Measurements from ENCODE around the gene ACTN4.

Gene ACTN4

DNA sequence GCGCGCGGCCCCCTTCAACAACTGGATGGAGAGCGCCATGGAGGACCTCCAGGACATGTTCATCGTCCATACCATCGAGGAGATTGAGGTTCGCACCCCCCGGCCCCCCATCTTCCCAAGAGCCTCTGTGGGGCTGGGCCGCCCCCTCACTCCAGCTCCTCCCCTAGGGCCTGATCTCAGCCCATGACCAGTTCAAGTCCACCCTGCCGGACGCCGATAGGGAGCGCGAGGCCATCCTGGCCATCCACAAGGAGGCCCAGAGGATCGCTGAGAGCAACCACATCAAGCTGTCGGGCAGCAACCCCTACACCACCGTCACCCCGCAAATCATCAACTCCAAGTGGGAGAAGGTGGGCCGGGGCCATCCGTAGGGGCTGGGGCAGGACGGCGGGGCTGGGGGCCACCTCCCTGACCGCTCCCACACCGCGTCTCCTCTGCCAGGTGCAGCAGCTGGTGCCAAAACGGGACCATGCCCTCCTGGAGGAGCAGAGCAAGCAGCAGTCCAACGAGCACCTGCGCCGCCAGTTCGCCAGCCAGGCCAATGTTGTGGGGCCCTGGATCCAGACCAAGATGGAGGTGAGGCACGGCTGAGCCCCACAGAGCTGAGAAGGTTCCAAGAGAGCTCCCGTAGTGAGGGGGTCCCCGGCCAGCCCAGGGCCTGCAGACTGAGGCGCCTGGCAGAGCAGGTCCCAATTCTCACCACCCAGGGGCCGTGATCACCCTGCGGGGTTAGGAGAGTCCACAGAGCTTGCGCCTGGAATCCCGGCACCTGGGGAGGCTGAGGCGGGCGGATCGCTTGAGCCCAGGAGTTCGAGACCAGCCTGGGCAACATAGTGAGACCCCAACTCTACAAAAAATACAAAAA lies 76.8 kb downstream of the ACTN4 start:
- Histone ChIP-seq H3K9me3 (no peaks in the 10 kb centered on the region), H3K4me1 (no peaks in the 10 kb centered on the region), H3K36me3 (replicated peaks) (peaks cover 89% of the 10 kb centered on the region), H3K4me3 (no peak overlapping the region), H3K27me3 (ENCODE audit: low read depth) (no peaks in the 10 kb centered on the region)
- DNase-seq (ENCODE audit: low spot score in 2 of 2): no peak
- in situ Hi-C loops (cut with MboI; ENCODE audit: low sequenced_read_pairs): loop anchor here (10.0 kb wide), 1 partner anchor 201 kb away; no protein-coding TSS in a partner anchor

DNA sequence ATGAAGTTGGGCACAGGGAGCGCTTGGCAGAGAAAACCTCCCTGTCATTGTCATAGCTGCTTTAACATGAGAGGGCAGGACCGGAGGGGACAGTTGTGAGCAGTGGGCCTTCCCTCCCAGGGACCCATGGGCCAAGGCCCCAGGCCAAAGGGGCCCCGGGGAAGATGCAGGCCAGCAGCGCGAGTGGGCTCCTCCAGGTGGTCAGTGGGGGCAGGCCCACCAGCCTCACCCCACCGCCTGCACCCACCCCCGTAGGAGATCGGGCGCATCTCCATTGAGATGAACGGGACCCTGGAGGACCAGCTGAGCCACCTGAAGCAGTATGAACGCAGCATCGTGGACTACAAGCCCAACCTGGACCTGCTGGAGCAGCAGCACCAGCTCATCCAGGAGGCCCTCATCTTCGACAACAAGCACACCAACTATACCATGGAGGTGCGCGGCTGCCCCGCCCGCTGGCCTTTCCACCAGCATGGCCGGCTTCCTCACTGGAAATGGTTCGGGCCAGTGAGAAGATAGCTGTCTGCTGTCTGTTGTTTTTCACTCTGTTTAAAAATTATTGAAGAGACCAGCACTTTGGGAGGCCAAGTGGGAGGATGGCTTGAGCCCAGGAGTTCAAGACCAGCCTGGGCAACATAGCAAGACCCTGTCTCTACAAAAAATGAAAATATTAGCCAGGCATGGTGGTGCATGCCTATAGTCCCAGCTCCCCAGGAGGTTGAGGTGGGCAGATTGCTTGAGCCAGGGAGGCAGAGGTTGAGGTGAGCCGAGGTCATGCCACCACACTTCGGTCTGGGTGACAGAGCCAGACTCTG lies 78.2 kb downstream of the ACTN4 start:
- Histone ChIP-seq H3K36me3 (replicated peaks) (peaks cover 80% of the 10 kb centered on the region), H3K4me1 (no peaks in the 10 kb centered on the region), H3K9me3 (no peaks in the 10 kb centered on the region), H3K27me3 (ENCODE audit: low read depth) (no peaks in the 10 kb centered on the region), H3K4me3 (no peak overlapping the region)
- no peak for DNase-seq (ENCODE audit: low spot score in 2 of 2)
- in situ Hi-C loops (cut with MboI; ENCODE audit: low sequenced_read_pairs): loop anchor here (10.0 kb wide), 1 partner anchor 199 kb away; no protein-coding TSS in a partner anchor

DNA sequence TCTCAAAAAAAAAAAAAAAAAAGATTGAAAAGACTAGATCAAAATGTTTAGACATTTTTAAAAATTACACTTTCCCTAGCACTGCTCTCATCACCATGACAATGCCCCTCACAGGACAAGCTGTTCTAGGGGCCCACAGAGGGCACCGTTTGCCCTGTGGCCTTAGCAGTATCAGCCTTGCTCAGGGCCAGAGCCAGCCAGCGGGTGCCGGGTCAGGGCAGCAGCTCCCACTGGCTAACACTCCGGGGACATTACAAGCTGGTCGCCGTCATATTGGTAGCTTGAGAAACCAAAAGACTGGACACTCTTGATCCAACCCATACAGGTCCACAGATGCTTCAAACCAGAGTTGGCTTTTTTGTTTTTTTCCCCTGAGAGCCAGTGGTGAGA lies 78.8 kb downstream of the ACTN4 start:
- Histone ChIP-seq H3K27me3 (ENCODE audit: low read depth) (no peaks in the 10 kb centered on the region), H3K4me3 (no peak overlapping the region), H3K36me3 (replicated peaks) (peaks cover 75% of the 10 kb centered on the region), H3K9me3 (no peaks in the 10 kb centered on the region), H3K4me1 (no peaks in the 10 kb centered on the region)
- DNase-seq (ENCODE audit: low spot score in 2 of 2): no peak
- in situ Hi-C loops (cut with MboI; ENCODE audit: low sequenced_read_pairs): loop anchor here (10.0 kb wide), 1 partner anchor 199 kb away; no protein-coding TSS in a partner anchor

DNA sequence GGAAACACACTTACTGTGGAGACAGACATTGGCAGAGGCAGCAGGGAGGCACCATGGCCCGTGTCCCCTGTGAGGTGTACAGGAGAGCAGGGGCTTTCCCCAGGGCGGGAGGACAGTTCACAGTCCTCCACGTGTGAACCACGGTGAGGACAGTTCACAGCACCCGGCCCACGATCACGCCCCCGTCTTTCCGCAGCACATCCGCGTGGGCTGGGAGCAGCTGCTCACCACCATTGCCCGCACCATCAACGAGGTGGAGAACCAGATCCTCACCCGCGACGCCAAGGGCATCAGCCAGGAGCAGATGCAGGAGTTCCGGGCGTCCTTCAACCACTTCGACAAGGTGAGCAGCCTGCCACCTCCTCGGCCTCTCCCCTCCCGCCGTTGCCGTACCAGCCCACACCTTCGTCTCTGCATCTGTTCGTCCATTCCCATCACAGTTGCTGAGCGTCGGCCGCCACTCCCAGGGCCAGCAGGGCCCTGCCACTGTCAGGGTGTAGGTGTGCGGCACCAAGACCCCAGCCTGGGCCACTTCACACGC lies 79.4 kb downstream of the ACTN4 start:
- Histone ChIP-seq H3K27me3 (ENCODE audit: low read depth) (no peaks in the 10 kb centered on the region), H3K9me3 (no peaks in the 10 kb centered on the region), H3K4me1 (no peaks in the 10 kb centered on the region), H3K36me3 (replicated peaks) (peaks cover 69% of the 10 kb centered on the region), H3K4me3 (no peak overlapping the region)
- in situ Hi-C loops (cut with MboI; ENCODE audit: low sequenced_read_pairs): loop anchor here (10.0 kb wide), 1 partner anchor 198 kb away; no protein-coding TSS in a partner anchor
- DNase-seq (ENCODE audit: low spot score in 2 of 2): no peak

GRCh38 chr19:38727306-38727867 lies 79.9 kb downstream of the ACTN4 start:
- Histone ChIP-seq H3K27me3 (ENCODE audit: low read depth) (no peaks in the 10 kb centered on the region), H3K4me1 (no peaks in the 10 kb centered on the region), H3K9me3 (no peaks in the 10 kb centered on the region), H3K4me3 (no peak overlapping the region), H3K36me3 (replicated peaks) (peaks cover 63% of the 10 kb centered on the region)
- no peak for DNase-seq (ENCODE audit: low spot score in 2 of 2)
- in situ Hi-C loops (cut with MboI; ENCODE audit: low sequenced_read_pairs): loop anchor here (10.0 kb wide), 1 partner anchor 197 kb away; no protein-coding TSS in a partner anchor

- DNase-seq (ENCODE audit: low spot score in 2 of 2): no peak
- no peaks in the 10 kb centered on the region for H3K9me3 ChIP-seq
- H3K27me3 ChIP-seq (ENCODE audit: low read depth): no peaks in the 10 kb centered on the region
- H3K4me3 ChIP-seq: no peak overlapping the region
- H3K36me3 ChIP-seq (replicated peaks): peaks cover 57% of the 10 kb centered on the region
- in situ Hi-C loops (cut with MboI; ENCODE audit: low sequenced_read_pairs): loop anchor here (10.0 kb wide), 1 partner anchor 197 kb away; no protein-coding TSS in a partner anchor
- H3K4me1 ChIP-seq: no peaks in the 10 kb centered on the region
Observed at GRCh38 chr19:38727868-38728660, 80.6 kb downstream of the ACTN4 start.

- in situ Hi-C loops (cut with MboI; ENCODE audit: low sequenced_read_pairs): loop anchor here (10.0 kb wide), 1 partner anchor 196 kb away; no protein-coding TSS in a partner anchor
- no peaks in the 10 kb centered on the region for H3K4me1 ChIP-seq
- H3K4me3 ChIP-seq: no peak overlapping the region
- H3K9me3 ChIP-seq: no peaks in the 10 kb centered on the region
- DNase-seq (ENCODE audit: low spot score in 2 of 2): no peak
- no peaks in the 10 kb centered on the region for H3K27me3 ChIP-seq (ENCODE audit: low read depth)
- H3K36me3 ChIP-seq (replicated peaks): peaks cover 48% of the 10 kb centered on the region
Observed at GRCh38 chr19:38728752-38729541, 81.5 kb downstream of the ACTN4 start.

DNA sequence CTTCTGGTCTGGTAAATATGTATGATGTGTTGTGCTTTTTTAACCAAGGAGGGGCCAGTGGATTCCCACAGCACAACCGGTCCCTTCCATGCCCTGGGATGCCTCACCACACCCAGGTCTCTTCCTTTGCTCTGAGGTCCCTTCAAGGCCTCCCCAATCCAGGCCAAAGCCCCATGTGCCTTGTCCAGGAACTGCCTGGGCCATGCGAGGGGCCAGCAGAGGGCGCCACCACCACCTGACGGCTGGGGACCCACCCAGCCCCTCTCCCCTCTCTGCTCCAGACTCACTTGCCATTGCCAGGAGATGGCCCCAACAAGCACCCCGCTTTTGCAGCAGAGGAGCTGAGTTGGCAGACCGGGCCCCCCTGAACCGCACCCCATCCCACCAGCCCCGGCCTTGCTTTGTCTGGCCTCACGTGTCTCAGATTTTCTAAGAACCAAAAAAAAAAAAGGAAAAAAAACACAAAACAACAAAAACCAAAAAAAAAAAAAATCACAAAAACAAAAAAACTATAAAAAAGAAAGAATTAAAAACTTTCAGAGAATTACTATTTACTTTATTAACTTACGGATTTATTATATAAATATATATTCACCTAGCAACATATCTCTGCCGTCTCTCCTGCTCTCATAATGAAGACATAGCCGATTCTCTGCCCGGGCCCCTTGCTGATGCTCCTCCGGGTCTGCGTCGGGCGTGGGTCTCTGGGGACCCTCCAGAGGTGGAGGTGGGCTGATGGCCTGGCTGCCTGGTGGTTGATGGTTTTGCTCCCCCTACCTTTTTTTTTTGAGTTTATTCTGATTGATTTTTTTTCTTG lies 82.4 kb downstream of the ACTN4 start:
- peak; percentile 47 to 90 for DNase-seq (ENCODE audit: low spot score in 2 of 2)
- Histone ChIP-seq H3K36me3 (replicated peaks) (peaks cover 41% of the 10 kb centered on the region), H3K4me3 (no peak overlapping the region), H3K9me3 (no peaks in the 10 kb centered on the region), H3K4me1 (no peaks in the 10 kb centered on the region), H3K27me3 (ENCODE audit: low read depth) (no peaks in the 10 kb centered on the region)
- in situ Hi-C loops (cut with MboI; ENCODE audit: low sequenced_read_pairs): loop anchor here (10.0 kb wide), 1 partner anchor 195 kb away; no protein-coding TSS in a partner anchor

DNA sequence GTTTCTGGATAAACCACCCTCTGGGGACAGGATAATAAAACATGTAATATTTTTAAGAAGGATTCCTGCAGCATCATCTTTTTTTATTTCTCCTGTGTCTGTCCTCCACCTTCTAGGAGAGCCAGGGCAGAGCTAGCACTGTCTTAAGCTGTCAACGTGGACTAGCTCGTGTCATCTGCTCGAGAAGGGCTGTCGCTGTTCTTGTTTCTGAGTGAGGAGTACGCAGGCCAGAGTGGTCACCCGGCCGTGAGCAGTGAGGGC lies 83.0 kb downstream of the ACTN4 start:
- Histone ChIP-seq H3K27me3 (ENCODE audit: low read depth) (no peaks in the 10 kb centered on the region), H3K4me3 (no peak overlapping the region), H3K36me3 (replicated peaks) (peaks cover 35% of the 10 kb centered on the region), H3K4me1 (no peaks in the 10 kb centered on the region), H3K9me3 (no peaks in the 10 kb centered on the region)
- DNase-seq (ENCODE audit: low spot score in 2 of 2): no peak
- in situ Hi-C loops (cut with MboI; ENCODE audit: low sequenced_read_pairs): no loop called here

- Histone ChIP-seq H3K4me3 (no peak overlapping the region), H3K9me3 (no peaks in the 10 kb centered on the region), H3K36me3 (replicated peaks) (peaks cover 30% of the 10 kb centered on the region), H3K27me3 (ENCODE audit: low read depth) (no peaks in the 10 kb centered on the region), H3K4me1 (no peaks in the 10 kb centered on the region)
- in situ Hi-C loops (cut with MboI; ENCODE audit: low sequenced_read_pairs): no loop called here
- DNase-seq (ENCODE audit: low spot score in 2 of 2): no peak
Observed at GRCh38 chr19:38730731-38731589, 83.5 kb downstream of the ACTN4 start.

DNA sequence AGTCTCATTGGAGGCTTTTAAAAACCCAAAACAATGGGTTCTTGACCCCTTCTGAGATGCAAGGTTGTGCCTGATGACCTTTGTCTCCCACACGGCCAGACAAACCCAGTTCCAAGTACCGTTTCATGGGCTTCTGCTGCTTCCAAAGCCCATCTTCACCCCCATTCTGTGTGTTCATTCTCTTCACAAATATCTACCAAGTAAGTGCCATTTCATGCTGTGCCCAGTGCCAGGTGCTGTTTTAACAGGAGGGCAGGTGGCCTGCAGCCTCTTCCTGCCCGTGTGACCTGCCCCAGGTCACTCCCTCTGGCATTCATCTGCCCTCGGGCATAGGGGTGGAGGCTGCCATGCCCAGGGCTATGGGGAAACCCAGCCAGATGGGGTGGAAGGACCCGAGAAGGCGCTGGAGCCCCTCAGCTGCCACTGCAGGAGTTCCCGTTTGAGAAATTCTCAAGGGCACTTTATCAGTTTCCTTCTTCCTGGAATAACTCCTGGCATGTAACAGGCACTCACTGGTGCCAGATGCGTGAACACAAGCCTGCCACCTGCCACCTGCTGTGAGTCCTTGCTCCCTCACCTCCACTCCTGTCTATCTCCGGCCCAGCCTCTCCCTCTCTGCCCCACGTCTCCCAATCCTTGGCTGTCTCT lies 84.3 kb downstream of the ACTN4 start:
- in situ Hi-C loops (cut with MboI; ENCODE audit: low sequenced_read_pairs): no loop called here
- no peak overlapping the region for H3K4me3 ChIP-seq
- no peaks in the 10 kb centered on the region for H3K27me3 ChIP-seq (ENCODE audit: low read depth)

More for the DNA sequence above, 84.3 kb downstream of the ACTN4 start:
- Histone ChIP-seq H3K36me3 (replicated peaks) (peaks cover 23% of the 10 kb centered on the region), H3K4me1 (no peaks in the 10 kb centered on the region), H3K9me3 (no peaks in the 10 kb centered on the region)
- no peak for DNase-seq (ENCODE audit: low spot score in 2 of 2)

All from HAP-1 (cell line).